ENCODE measurements around the gene EPGN. TPM values are rescaled to one million over a fixed set of nuclear protein-coding genes. Genes with fewer than 3 reads are reported as not detected.

EPGN gene
- total RNA-seq, 3 donors from 2014 or later (not counting 1 experiment from before 2014, with no cell fraction given) = not detected

GRCh38 chr4:74304095-74304625 lies 4.1 kb upstream of the EPGN start:
- Mint-ChIP-seq H3K36me3 (no peaks in the 10 kb centered on the region), H3K4me1 (peaks cover 0 to 4% of the 10 kb centered on the region in 2 donors), H3K27me3 (ENCODE audit: low read depth in 2 of 2) (peaks cover 0 to 7% of the 10 kb centered on the region in 2 donors), H3K9me3 (no peaks in the 10 kb centered on the region), H3K4me3 (no peak overlapping the region), H3K27ac (no peak overlapping the region)
- Histone ChIP-seq H3K27me3 (ENCODE audit: control insufficient read depth, insufficient read depth, low read length) (no peaks in the 10 kb centered on the region), H3K27ac (ENCODE audit: low read length) (no peak overlapping the region), H3K9me3 (ENCODE audit: control insufficient read depth, insufficient read depth, low read length) (no peaks in the 10 kb centered on the region), H3K36me3 (ENCODE audit: control insufficient read depth, insufficient read depth, low read length) (no peaks in the 10 kb centered on the region), H3K4me3 (ENCODE audit: low read length) (no peak overlapping the region), H3K4me1 (ENCODE audit: control insufficient read depth, insufficient read depth, low read length) (no peaks in the 10 kb centered on the region)
- intact Hi-C loops (cut with micrococcal nuclease) = no loop called here
- WGBS (ENCODE audit: insufficient coverage) = 94% methylated on average over 4 of the region's 4 CpGs
- DNase-seq (no peak), ATAC-seq (peak in 1 of 3 donors; percentile 48)
- no peak for TF ChIP-seq CTCF (IDR thresholded peaks at IDR 0.05)

GRCh38 chr4:74305000-74305399 lies 3.3 kb upstream of the EPGN start:
- Mint-ChIP-seq H3K4me3 (no peak overlapping the region), H3K36me3 (no peaks in the 10 kb centered on the region), H3K9me3 (no peaks in the 10 kb centered on the region), H3K4me1 (peaks cover 0 to 4% of the 10 kb centered on the region in 2 donors), H3K27me3 (ENCODE audit: low read depth in 2 of 2) (peaks cover 0 to 7% of the 10 kb centered on the region in 2 donors), H3K27ac (no peak overlapping the region)
- Histone ChIP-seq H3K27me3 (ENCODE audit: control insufficient read depth, insufficient read depth, low read length) (no peaks in the 10 kb centered on the region), H3K4me1 (ENCODE audit: control insufficient read depth, insufficient read depth, low read length) (no peaks in the 10 kb centered on the region), H3K9me3 (ENCODE audit: control insufficient read depth, insufficient read depth, low read length) (no peaks in the 10 kb centered on the region), H3K36me3 (ENCODE audit: control insufficient read depth, insufficient read depth, low read length) (no peaks in the 10 kb centered on the region), H3K27ac (ENCODE audit: low read length) (no peak overlapping the region), H3K4me3 (ENCODE audit: low read length) (no peak overlapping the region)
- DNase-seq (no peak), ATAC-seq (no peak)
- intact Hi-C loops (cut with micrococcal nuclease) = no loop called here
- no peak for TF ChIP-seq CTCF (IDR thresholded peaks at IDR 0.05)
- WGBS (ENCODE audit: insufficient coverage) = 96% methylated on average over 1 of the region's 1 CpG

GRCh38 chr4:74307170-74307569 lies 1.1 kb upstream of the EPGN start:
- no peak overlapping the region for H3K27ac Mint-ChIP-seq
- intact Hi-C loops (cut with micrococcal nuclease) = no loop called here
- Histone ChIP-seq H3K9me3 (ENCODE audit: control insufficient read depth, insufficient read depth, low read length) (no peaks in the 10 kb centered on the region), H3K4me3 (ENCODE audit: low read length) (no peak overlapping the region), H3K4me1 (ENCODE audit: control insufficient read depth, insufficient read depth, low read length) (no peaks in the 10 kb centered on the region), H3K27ac (ENCODE audit: low read length) (no peak overlapping the region), H3K36me3 (ENCODE audit: control insufficient read depth, insufficient read depth, low read length) (no peaks in the 10 kb centered on the region), H3K27me3 (ENCODE audit: control insufficient read depth, insufficient read depth, low read length) (no peaks in the 10 kb centered on the region)
- peaks cover 0 to 7% of the 10 kb centered on the region in 2 donors for H3K27me3 Mint-ChIP-seq (ENCODE audit: low read depth in 2 of 2)
- no peaks in the 10 kb centered on the region for H3K36me3 Mint-ChIP-seq
- no peak for DNase-seq
- H3K4me3 Mint-ChIP-seq = no peak overlapping the region
- no peak for ATAC-seq
- H3K4me1 Mint-ChIP-seq = peaks cover 0 to 4% of the 10 kb centered on the region in 2 donors
- no CpG with 5 or more reads among the region's 1 CpG for WGBS (ENCODE audit: insufficient coverage)
- H3K9me3 Mint-ChIP-seq = no peaks in the 10 kb centered on the region
- no peak for TF ChIP-seq CTCF (IDR thresholded peaks at IDR 0.05)

DNA sequence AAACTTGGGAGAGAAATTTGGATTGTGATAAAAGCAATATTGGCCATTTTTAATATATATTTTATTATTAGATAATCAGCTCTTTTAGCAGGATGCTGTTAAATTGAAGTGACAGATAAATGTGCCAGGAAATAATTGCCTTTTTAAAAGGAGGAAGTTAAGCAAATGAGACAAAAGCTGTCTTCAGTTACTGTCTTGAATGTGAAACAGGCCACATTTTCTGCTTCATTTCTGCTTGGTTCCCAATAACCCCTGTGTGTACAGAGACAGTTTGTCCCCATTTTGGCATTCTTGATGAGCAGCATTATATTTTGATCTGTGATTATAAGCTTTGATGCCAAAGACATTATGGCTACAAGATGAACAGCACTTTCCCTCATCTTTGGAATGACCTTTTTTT lies 953 bp downstream of the EPGN start:
- Mint-ChIP-seq H3K27ac (no peak overlapping the region), H3K4me3 (no peak overlapping the region), H3K27me3 (ENCODE audit: low read depth in 2 of 2) (peaks cover 0 to 7% of the 10 kb centered on the region in 2 donors), H3K9me3 (no peaks in the 10 kb centered on the region), H3K4me1 (peaks cover 0 to 4% of the 10 kb centered on the region in 2 donors), H3K36me3 (no peaks in the 10 kb centered on the region)
- Histone ChIP-seq H3K4me1 (ENCODE audit: control insufficient read depth, insufficient read depth, low read length) (no peaks in the 10 kb centered on the region), H3K27ac (ENCODE audit: low read length) (no peak overlapping the region), H3K9me3 (ENCODE audit: control insufficient read depth, insufficient read depth, low read length) (no peaks in the 10 kb centered on the region), H3K36me3 (ENCODE audit: control insufficient read depth, insufficient read depth, low read length) (no peaks in the 10 kb centered on the region), H3K4me3 (ENCODE audit: low read length) (no peak overlapping the region), H3K27me3 (ENCODE audit: control insufficient read depth, insufficient read depth, low read length) (no peaks in the 10 kb centered on the region)
- ATAC-seq = no peak
- TF ChIP-seq CTCF (IDR thresholded peaks at IDR 0.05) = no peak
- DNase-seq = no peak
- intact Hi-C loops (cut with micrococcal nuclease) = no loop called here

All from natural killer cell (primary cell).